GM19035 (cell line): ENCODE measurements around the gene MYO1D.

ENCODE experiments used
- ATAC-seq: cut with Tn5 transposase; IDR thresholded peaks from one replicate; pipeline ENCODE4 v1.9.1; 2021; ENCODE audit not compliant: unreplicated experiment

The MYO1D gene

GRCh38 chr17:32629563-32630190 is 247.2 kb downstream of the MYO1D start:
- ATAC-seq = no peak

- ATAC-seq = no peak
These were observed 248.5 kb downstream of the MYO1D start for GRCh38 chr17:32628271-32629044.

- ATAC-seq = no peak
These were observed 249.5 kb downstream of the MYO1D start for GRCh38 chr17:32627239-32627996.

GRCh38 chr17:32626379-32626791 is 250.5 kb downstream of the MYO1D start:
- no peak for ATAC-seq

GRCh38 chr17:32625971-32626370 is 251.0 kb downstream of the MYO1D start:
- no peak for ATAC-seq

GRCh38 chr17:32623196-32623595 is 253.7 kb downstream of the MYO1D start:
- ATAC-seq = no peak

- ATAC-seq = no peak
These were observed 254.4 kb downstream of the MYO1D start for GRCh38 chr17:32622540-32622939.

GRCh38 chr17:32621612-32622312 is 255.2 kb downstream of the MYO1D start:
- no peak for ATAC-seq

- ATAC-seq = no peak
These were observed 261.6 kb downstream of the MYO1D start for GRCh38 chr17:32615326-32615725.

- ATAC-seq = no peak
These were observed 266.0 kb downstream of the MYO1D start for GRCh38 chr17:32610943-32611342.

- no peak for ATAC-seq
These were observed 266.9 kb downstream of the MYO1D start for GRCh38 chr17:32609884-32610650.

GRCh38 chr17:32609085-32609484 is 267.8 kb downstream of the MYO1D start:
- ATAC-seq = no peak

- no peak for ATAC-seq
These were observed 268.7 kb downstream of the MYO1D start for GRCh38 chr17:32608267-32608666.

GRCh38 chr17:32604966-32605365 is 272.0 kb downstream of the MYO1D start:
- ATAC-seq = no peak

- ATAC-seq = no peak
These were observed 274.5 kb downstream of the MYO1D start for GRCh38 chr17:32602396-32602795.

- no peak for ATAC-seq
These were observed 275.1 kb downstream of the MYO1D start for GRCh38 chr17:32601866-32602265.

GRCh38 chr17:32596628-32597027 is 280.3 kb downstream of the MYO1D start:
- ATAC-seq = peak; percentile 59

- ATAC-seq = no peak
These were observed 280.7 kb downstream of the MYO1D start for GRCh38 chr17:32596206-32596605.

- no peak for ATAC-seq
These were observed 283.9 kb downstream of the MYO1D start for GRCh38 chr17:32593003-32593402.

GRCh38 chr17:32591405-32591804 is 285.5 kb downstream of the MYO1D start:
- no peak for ATAC-seq

- no peak for ATAC-seq
These were observed 285.9 kb downstream of the MYO1D start for GRCh38 chr17:32590974-32591373.
